Suppressor macrophage (primary cell): Measurements from ENCODE around the gene RGS1.

Experiments
- DNase-seq, 4 experiments: peaks; one replicate each; pipeline ENCODE4 v3.0.0-alpha.2; 2020 to 2022

Gene RGS1

DNA sequence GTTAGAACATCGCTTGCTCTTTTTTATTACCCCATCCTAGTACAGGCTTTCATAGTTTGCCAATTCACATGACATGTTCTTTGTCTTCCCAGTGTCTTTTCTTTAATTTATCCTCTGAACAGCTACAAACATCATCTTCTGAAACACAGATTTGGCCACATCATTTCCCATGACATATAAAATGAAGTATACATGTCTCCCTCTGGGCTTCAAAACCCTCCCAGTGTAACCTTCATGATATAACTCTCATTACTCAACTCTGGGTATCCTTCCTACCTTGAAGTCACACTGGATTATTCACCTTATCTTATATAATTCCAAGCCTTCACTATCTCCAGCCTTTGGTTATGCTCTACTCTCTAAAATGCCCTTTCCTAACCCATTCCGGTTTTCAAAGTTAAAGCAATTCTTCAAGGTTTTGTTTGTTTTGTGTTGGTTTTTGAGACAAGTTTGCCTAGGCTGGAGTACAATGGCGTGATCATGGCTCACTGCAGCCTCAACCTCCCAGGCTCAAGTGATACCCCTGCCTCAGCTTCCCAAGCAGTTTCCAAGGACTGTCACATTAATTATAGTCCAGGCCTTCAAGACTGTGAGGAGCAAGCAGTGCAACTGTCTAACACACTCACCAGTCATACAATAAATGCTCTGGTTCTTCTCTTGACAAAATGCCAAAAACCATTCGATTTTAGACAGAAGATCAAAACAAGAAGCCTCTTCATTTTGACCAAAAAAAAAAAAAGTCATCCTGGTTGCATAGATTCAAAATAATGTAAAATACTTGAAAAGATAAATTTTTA, 5.8 kb downstream of the RGS1 start:
- DNase-seq: peak in 3 of 4 experiments; percentile 29 to 65 (median 40)

DNA sequence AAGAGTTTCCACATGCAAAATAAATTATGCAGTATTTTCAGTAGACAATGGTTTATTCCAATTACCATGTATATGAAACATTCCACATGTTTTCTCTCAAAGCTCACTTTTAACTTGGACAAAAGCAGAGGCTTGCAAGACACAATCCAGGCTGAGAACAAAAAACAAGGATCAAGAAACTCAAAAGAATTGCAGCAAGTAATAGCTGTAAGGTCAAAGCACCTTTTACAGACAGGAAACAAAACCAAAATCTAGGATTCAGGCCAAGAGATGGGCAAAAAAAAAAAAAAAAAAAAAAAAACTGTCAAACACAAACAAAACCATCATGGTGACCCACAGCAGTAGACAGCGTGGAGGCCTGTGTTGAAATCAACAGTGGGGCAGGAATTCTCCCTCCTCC, 9.3 kb downstream of the RGS1 start:
- no peak for DNase-seq

DNA sequence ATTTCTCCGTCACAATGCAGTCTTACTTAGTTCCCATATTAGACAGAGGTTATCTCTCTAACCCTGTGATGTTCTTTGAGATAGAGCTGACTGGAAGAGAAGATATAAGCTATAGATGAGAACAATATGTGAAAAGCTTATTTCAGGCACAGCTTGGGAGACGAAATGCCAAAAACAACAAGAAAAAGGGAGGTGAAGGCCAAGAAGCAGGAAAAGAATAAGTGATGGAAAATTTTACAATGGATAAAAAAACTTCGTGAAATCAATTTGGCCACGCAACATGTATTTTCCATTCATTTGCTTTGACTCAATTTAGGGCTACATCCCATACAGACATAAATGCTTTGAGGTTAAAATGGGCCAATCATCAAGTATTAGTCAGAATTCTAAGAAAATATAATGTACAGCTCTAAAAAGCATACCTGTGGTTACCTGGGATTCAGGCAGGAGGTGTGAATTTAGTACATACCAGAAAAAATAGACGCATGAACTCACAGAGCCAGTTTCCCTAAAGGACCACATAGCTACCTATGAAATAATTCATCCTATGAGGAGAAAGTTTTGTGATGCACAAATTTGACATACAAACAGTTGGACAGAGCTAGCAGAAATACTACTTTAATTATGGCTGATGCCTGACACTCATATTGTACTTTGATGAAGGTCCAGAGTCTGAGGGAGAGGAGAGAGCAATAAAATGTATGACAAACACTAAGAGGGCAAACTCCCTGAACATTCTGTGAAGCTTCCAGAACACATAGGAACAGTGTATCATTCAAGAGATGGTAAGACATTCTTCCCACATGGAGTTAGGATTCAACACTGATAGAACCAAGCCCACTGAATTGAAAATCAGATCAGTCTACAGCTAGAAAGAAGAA, 12.1 kb downstream of the RGS1 start:
- DNase-seq: no peak

GRCh38 chr1:192588546-192588945, 13.0 kb downstream of the RGS1 start:
- no peak for DNase-seq

GRCh38 chr1:192589813-192590212, 14.2 kb downstream of the RGS1 start:
- DNase-seq: no peak

- DNase-seq: no peak
These were observed 16.9 kb downstream of the RGS1 start for GRCh38 chr1:192592517-192592916.

DNA sequence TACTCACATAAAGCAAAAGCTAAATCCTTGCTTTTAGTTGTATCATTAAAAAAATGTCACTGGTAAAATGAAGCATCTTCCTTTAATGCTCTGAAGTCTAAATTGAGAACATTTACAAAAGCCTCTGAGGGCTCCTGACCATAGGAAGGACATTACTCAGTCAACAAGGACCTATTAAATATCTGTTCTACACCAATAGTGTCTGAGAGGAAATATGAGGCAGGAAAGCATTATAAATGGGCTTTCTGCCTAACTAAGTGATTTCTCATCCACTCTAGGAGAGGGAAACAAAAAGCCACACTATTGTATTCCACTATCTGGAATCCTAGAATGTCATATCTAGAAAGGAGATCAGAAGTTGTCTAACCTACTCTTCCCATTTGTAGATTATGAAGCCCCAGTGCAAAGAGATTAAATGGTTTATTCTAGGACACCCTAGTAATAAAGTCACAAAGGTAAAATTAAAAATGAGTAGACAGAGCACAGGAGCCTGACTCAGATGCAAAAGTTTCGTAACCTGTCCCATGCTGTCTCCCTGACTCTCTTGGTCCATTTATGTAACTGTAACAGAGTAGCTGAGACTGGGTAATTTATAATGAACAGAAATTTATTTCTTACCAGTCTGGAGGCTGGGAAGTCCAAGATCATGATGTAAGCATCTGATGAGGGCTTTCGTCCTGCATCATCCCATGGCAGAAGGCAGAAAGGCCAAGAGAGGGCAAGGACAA, 17.6 kb downstream of the RGS1 start:
- DNase-seq: peak; percentile 46 to 75 (median 52)

DNA sequence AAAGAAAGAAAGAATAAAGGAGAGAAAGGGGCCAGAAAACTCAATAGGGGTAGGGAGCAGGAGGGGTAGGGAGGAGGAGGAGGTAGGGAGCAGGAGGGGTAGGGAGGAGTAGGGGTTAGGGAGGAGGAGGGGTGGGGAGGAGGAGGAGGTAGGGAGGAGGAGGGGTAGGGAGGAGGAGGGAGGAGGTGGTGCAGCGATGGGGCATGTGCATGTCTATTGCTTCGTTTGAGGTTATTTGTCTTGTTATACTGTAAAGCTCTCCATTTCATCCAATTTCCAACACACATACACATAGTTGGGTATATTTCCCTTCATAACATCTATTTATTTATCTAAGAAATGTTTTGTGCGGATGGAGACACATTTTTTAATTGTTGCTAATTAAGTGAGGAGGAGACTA, 19.7 kb downstream of the RGS1 start:
- no peak for DNase-seq

DNA sequence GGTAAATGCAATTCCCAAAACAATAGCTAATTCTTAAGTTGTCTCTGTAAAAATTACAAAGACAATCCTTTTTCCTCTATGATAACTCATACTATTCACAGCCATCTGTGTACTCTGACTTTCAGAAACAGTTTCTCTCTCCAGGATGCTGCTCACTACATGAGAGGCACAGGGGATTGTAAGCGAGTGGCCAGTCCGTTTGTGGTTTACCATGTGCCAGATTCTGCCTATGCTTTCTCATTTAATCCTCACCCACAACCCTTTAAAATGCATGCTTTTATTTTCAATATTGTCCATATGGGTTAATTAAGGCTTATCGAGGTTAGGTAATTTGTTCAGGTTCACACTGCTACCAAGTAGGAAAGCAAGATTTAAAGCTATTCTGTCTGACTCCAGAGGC, 23.0 kb downstream of the RGS1 start:
- DNase-seq: no peak

- peak in 2 of 4 experiments; percentile 27 to 57 for DNase-seq
These were observed 24.7 kb downstream of the RGS1 start for GRCh38 chr1:192600275-192600674.

- DNase-seq: peak in 1 of 4 experiments; percentile 36
These were observed 25.6 kb downstream of the RGS1 start for GRCh38 chr1:192601143-192601542.

- DNase-seq: peak in 3 of 4 experiments; percentile 37 to 64 (median 62)
These were observed 26.0 kb downstream of the RGS1 start for GRCh38 chr1:192601567-192601966.

- DNase-seq: no peak
These were observed 27.2 kb downstream of the RGS1 start for GRCh38 chr1:192602757-192603156.

GRCh38 chr1:192603218-192603787, 27.7 kb downstream of the RGS1 start:
- DNase-seq: no peak

- DNase-seq: peak; percentile 49 to 94 (median 78)
These were observed 29.5 kb downstream of the RGS1 start for GRCh38 chr1:192604979-192605620.

DNA sequence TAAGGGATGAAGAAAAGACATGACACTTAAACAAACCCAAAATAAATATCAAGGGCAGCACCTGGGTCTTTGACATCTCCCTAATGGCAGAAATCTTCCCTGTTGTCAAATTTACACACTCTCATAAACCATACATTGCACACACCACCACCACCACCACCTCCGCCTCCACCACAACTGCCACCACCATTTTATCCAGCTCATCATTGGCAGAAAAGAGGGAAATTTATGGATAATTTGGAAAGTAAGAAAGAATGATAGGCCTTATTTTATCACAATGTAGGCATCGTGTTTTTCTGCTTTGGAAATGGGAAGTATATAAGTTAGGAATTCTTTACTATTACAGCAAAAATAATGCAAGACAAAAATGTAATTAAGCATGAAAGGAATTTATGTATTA, 33.1 kb downstream of the RGS1 start:
- DNase-seq: no peak

DNA sequence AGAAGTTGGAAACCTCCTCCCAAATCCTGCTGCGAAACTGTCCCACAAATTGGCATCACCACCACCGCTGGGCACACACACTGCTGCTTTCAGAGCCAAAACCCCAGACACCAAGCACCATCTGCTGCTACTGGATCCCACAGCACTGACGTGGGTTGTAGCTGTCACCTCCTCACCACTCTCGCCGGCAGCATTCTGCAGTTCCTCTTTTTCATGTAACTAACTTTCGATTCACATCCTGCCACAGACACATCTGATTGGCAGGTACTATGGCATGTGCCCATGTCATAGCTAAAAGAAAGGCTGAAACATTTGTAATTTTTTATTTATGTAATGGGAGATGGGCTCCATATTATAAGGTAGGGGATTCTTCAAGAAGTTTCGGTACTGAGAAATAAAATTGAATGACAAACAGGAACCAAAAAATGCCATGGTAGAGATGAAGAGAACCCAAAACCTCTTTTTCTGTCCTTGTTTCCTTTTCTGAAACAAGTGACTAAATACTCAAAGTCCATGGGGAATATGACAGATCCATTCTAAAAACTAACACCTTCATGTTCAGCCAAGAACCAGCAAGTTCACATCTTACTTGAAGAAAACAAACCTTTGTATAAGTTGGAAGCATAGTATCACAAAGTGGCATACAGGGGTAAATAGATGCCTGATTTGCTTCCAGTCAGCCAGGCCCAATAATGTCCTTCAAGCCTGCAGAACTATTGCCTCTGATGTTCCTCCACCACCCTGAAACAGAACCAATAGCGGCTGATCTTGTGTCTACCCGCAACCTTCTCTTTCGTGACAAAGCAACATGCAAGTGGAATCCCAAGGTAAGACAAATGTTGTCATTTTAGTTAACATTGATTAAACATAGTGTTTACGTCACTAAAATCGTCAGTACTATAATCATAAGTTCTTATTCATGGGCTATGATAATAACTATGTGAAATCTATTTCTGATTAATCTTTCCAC, 33.8 kb downstream of the RGS1 start:
- peak; percentile 90 to 98 (median 92) for DNase-seq

GRCh38 chr1:192610112-192610889, 34.7 kb downstream of the RGS1 start:
- DNase-seq: peak; percentile 38 to 76 (median 64)

- DNase-seq: no peak
These were observed 39.5 kb downstream of the RGS1 start for GRCh38 chr1:192615055-192615454.

DNA sequence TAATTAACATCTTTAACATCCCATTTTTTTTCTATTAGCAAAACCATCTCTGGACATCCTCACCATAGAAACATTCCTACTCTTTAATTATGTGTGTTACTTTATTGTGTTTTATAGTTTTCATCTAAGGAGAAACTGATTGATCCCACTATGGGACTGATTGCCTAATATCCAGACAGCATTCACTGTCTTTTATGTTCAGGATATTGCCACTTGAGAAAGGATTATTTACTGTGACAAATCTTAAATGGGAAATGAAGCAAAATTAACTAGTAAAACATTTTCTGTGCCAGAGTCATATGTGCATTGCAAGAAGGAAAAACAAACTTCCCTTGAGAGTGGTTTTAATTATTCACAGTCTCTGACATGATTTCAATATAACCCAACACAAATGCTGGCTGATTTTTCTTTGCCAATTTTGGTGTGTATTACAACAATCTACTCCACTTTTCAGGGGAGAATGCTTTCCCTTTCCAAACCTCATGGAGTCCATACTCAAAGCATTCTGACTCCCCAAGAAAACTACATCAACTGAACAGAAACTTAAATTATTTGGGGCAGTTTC, 44.6 kb downstream of the RGS1 start:
- no peak for DNase-seq
